ENCODE measurements around the gene MLIP. TPM values are rescaled to one million over a fixed set of nuclear protein-coding genes. Genes with fewer than 3 reads are reported as not detected.

MLIP gene
- total and polyA plus RNA-seq, 2 donors, result 0.19 to 1.1 TPM

DNA sequence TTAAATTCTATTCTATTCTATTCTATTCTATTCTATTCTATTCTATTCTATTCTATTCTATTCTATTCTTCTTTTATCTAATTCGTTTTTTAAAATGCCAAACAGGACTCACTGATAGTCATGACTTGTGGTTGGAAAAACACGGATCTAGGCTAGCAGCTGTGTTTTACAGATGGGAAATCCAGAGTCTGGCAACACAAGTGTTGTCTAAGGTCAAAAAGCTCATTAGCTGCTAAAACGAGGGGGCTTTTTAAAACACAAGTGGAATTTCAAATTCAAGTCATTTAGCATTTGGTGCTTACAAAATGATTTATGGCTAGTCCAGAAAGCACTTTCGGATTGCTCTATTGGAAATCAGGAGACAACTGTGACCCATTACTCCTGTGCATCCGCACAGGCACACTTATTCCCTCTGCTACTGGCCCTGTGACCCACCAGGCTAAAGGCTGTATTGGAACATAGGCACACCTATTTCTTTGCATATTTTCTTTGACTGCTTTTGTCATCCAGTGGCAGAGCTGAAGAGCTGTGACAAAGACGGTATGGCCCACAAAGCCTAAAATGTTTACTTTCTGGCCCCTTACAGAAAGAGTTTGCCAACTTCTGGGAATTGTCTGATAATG lies 17.8 kb upstream of the MLIP start:
- no peaks in the 10 kb centered on the region for H3K36me3 ChIP-seq (ENCODE audit: control insufficient read depth in 2 of 2, insufficient read depth in 2 of 2, low read length in 1 of 2)
- no peaks in the 10 kb centered on the region for H3K9me3 ChIP-seq (ENCODE audit: control insufficient read depth in 2 of 2, insufficient read depth in 1 of 2, low read length in 1 of 2)
- WGBS, result 92% methylated on average over 6 of the region's 6 CpGs
- H3K4me3 ChIP-seq (ENCODE audit: low read length in 2 of 2), result no peak overlapping the region
- no peak for DNase-seq (ENCODE audit: low read depth in 6 of 9, low spot score in 9 of 9)
- no peaks in the 10 kb centered on the region for H3K4me1 ChIP-seq (ENCODE audit: control insufficient read depth in 2 of 2, insufficient read depth in 2 of 2, low read length in 2 of 2)
- H3K27me3 ChIP-seq (ENCODE audit: control insufficient read depth in 2 of 2, insufficient read depth in 1 of 2, low read length in 1 of 2), result no peaks in the 10 kb centered on the region
- no peak overlapping the region for H3K27ac ChIP-seq (ENCODE audit: low read depth in 1 of 2, low read length in 1 of 2)

DNA sequence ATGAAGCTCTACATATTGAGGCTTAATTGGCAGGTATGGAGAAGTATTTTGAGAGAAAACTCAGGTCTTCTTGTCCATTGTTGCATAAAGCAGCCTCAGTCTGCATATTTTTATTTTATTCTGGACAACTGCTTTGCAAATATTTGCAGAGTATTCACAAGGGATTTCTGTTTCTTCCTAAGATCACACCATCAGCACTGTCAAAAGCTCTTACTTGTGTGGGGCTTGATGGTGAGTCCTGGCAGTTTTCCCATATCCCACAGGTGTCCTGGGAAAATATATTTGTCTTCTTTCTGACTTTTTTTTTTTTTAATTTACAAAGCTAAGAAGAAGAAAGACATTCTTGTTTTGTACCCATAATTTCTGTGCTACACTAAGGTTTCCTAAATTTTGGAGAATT lies 16.9 kb upstream of the MLIP start:
- no peaks in the 10 kb centered on the region for H3K4me1 ChIP-seq (ENCODE audit: control insufficient read depth in 2 of 2, insufficient read depth in 2 of 2, low read length in 2 of 2)
- H3K4me3 ChIP-seq (ENCODE audit: low read length in 2 of 2), result no peak overlapping the region
- no peak for DNase-seq (ENCODE audit: low read depth in 6 of 9, low spot score in 9 of 9)
- H3K36me3 ChIP-seq (ENCODE audit: control insufficient read depth in 2 of 2, insufficient read depth in 2 of 2, low read length in 1 of 2), result no peaks in the 10 kb centered on the region
- H3K27ac ChIP-seq (ENCODE audit: low read depth in 1 of 2, low read length in 1 of 2), result no peak overlapping the region
- H3K9me3 ChIP-seq (ENCODE audit: control insufficient read depth in 2 of 2, insufficient read depth in 1 of 2, low read length in 1 of 2), result no peaks in the 10 kb centered on the region
- no peaks in the 10 kb centered on the region for H3K27me3 ChIP-seq (ENCODE audit: control insufficient read depth in 2 of 2, insufficient read depth in 1 of 2, low read length in 1 of 2)

DNA sequence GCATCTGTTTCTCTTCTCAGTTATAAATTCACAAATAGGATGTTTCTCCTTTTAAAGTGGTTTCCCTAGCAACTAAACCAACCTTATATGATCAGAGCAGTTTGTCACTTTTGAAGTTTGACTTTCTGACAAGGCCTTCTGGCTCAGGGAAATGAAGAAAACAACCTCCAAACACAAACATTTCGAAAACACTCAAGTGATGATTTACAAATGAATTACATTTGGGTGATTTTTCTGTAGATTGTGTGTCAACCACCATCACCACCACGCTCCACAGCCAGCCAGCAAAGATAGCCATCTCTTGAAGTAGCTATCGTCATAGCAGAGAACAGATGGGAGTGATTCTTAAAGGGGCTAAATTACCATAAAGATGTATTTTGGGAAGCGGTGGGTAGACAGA lies 16.5 kb upstream of the MLIP start:
- WGBS, result 89% methylated on average over 4 of the region's 4 CpGs
- DNase-seq (ENCODE audit: low read depth in 6 of 9, low spot score in 9 of 9), result peak in 1 of 9 donors; percentile 41

DNA sequence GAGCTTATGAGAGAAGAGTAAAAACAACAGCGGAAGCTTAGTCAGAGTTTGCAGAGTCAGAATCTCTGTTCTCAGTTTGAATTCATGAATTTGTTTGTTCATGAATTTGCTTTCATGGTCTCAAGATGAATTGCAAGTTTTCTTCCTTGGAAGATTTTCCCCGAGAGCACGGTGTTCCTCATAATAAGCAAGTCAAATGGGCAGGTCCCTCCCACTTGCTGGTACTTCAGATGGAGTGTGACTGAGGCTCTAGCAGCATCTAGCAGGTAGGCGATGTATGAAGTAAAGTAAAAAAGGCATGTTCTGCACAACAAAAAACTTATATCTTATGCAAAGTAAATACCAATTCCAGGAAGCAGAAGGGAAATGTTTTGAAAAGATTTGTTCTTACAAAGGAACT lies 15.5 kb upstream of the MLIP start:
- H3K9me3 ChIP-seq (ENCODE audit: control insufficient read depth in 2 of 2, insufficient read depth in 1 of 2, low read length in 1 of 2), result no peaks in the 10 kb centered on the region
- no peak overlapping the region for H3K4me3 ChIP-seq (ENCODE audit: low read length in 2 of 2)
- H3K27me3 ChIP-seq (ENCODE audit: control insufficient read depth in 2 of 2, insufficient read depth in 1 of 2, low read length in 1 of 2), result no peaks in the 10 kb centered on the region
- no peak overlapping the region for H3K27ac ChIP-seq (ENCODE audit: low read depth in 1 of 2, low read length in 1 of 2)
- DNase-seq (ENCODE audit: low read depth in 6 of 9, low spot score in 9 of 9), result no peak
- no peaks in the 10 kb centered on the region for H3K4me1 ChIP-seq (ENCODE audit: control insufficient read depth in 2 of 2, insufficient read depth in 2 of 2, low read length in 2 of 2)
- 97% methylated on average over 4 of the region's 4 CpGs for WGBS
- H3K36me3 ChIP-seq (ENCODE audit: control insufficient read depth in 2 of 2, insufficient read depth in 2 of 2, low read length in 1 of 2), result no peaks in the 10 kb centered on the region

More for the DNA sequence above, 16.5 kb upstream of the MLIP start:
- Histone ChIP-seq H3K4me3 (ENCODE audit: low read length in 2 of 2) (no peak overlapping the region), H3K4me1 (ENCODE audit: control insufficient read depth in 2 of 2, insufficient read depth in 2 of 2, low read length in 2 of 2) (no peaks in the 10 kb centered on the region), H3K36me3 (ENCODE audit: control insufficient read depth in 2 of 2, insufficient read depth in 2 of 2, low read length in 1 of 2) (no peaks in the 10 kb centered on the region), H3K27ac (ENCODE audit: low read depth in 1 of 2, low read length in 1 of 2) (no peak overlapping the region), H3K27me3 (ENCODE audit: control insufficient read depth in 2 of 2, insufficient read depth in 1 of 2, low read length in 1 of 2) (no peaks in the 10 kb centered on the region), H3K9me3 (ENCODE audit: control insufficient read depth in 2 of 2, insufficient read depth in 1 of 2, low read length in 1 of 2) (no peaks in the 10 kb centered on the region)

DNA sequence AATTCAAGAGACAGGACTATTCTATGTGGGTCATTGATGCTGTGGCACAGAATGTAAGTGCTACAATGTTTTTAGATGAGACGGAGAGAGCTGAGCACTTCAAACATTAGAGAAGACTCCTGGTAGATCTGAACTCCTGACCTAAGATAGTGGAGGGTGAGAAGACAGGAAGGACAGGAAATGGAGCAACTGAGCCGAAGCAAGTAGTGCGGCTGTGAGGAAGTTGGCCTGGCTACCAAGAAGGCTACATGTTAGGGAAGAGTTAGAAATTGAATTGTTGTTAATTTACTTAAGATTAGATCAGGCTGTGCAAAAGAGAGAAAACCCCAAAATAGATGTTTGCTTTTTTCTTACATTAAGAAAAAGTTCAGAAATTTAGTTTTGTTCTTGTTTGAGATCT lies 14.4 kb upstream of the MLIP start:
- no peaks in the 10 kb centered on the region for H3K4me1 ChIP-seq (ENCODE audit: control insufficient read depth in 2 of 2, insufficient read depth in 2 of 2, low read length in 2 of 2)
- DNase-seq (ENCODE audit: low read depth in 6 of 9, low spot score in 9 of 9), result no peak
- no peak overlapping the region for H3K27ac ChIP-seq (ENCODE audit: low read depth in 1 of 2, low read length in 1 of 2)
- H3K36me3 ChIP-seq (ENCODE audit: control insufficient read depth in 2 of 2, insufficient read depth in 2 of 2, low read length in 1 of 2), result no peaks in the 10 kb centered on the region
- no peaks in the 10 kb centered on the region for H3K27me3 ChIP-seq (ENCODE audit: control insufficient read depth in 2 of 2, insufficient read depth in 1 of 2, low read length in 1 of 2)
- H3K9me3 ChIP-seq (ENCODE audit: control insufficient read depth in 2 of 2, insufficient read depth in 1 of 2, low read length in 1 of 2), result no peaks in the 10 kb centered on the region
- no peak overlapping the region for H3K4me3 ChIP-seq (ENCODE audit: low read length in 2 of 2)
- 96% methylated on average over 3 of the region's 3 CpGs for WGBS

DNA sequence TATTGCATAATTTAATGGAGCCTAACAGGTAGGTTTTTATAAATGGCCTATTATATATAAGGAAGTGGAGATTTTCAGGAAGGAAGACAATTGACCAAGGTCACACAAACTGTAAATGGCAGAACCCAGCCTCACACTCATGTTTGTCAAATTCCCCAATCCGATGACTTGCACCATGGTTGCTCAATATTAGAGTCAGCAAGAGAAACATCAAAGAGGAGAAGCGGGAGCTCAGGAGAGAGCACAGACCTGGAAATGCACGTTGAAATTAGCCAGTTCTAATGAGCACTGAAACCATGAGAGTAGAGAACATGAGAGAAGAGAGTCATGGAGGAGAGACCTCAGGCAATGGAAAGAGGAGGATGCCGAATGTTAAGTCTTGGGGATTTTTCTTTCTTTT lies 13.5 kb upstream of the MLIP start:
- Histone ChIP-seq H3K4me1 (ENCODE audit: control insufficient read depth in 2 of 2, insufficient read depth in 2 of 2, low read length in 2 of 2) (no peaks in the 10 kb centered on the region), H3K9me3 (ENCODE audit: control insufficient read depth in 2 of 2, insufficient read depth in 1 of 2, low read length in 1 of 2) (no peaks in the 10 kb centered on the region), H3K27ac (ENCODE audit: low read depth in 1 of 2, low read length in 1 of 2) (no peak overlapping the region), H3K36me3 (ENCODE audit: control insufficient read depth in 2 of 2, insufficient read depth in 2 of 2, low read length in 1 of 2) (no peaks in the 10 kb centered on the region), H3K4me3 (ENCODE audit: low read length in 2 of 2) (no peak overlapping the region), H3K27me3 (ENCODE audit: control insufficient read depth in 2 of 2, insufficient read depth in 1 of 2, low read length in 1 of 2) (no peaks in the 10 kb centered on the region)
- WGBS, result 84% methylated on average over 4 of the region's 4 CpGs
- no peak for DNase-seq (ENCODE audit: low read depth in 6 of 9, low spot score in 9 of 9)

DNA sequence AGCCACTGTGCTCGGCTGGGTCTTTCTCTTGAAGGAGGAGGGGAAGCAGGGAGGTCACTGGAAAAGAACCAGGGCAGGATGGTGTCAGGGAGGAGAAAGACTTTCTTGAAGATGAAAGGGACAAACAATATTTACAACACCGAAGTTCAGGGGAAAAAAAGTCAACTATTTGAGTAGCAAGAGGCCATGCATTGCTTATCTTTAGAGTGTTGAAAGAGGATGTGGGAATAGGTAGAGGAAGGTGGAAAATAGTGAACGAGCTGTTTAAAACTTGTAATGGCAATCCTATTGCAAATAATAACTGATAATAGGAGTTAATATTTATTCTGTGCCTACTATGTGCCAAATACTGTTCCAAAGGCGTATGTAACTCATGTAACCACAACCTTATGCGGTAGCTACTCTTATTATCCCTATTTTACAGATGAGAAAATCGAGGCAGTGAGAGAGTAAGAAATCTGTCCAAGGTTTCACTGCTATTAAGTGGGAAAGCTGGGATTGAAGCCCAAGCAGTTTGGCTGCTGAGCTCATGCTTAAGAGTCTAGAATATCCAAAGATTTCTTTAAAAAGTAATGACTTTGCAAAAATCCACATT lies 12.7 kb upstream of the MLIP start:
- H3K36me3 ChIP-seq (ENCODE audit: control insufficient read depth in 2 of 2, insufficient read depth in 2 of 2, low read length in 1 of 2), result no peaks in the 10 kb centered on the region
- no peaks in the 10 kb centered on the region for H3K4me1 ChIP-seq (ENCODE audit: control insufficient read depth in 2 of 2, insufficient read depth in 2 of 2, low read length in 2 of 2)
- 88% methylated on average over 6 of the region's 6 CpGs for WGBS
- H3K9me3 ChIP-seq (ENCODE audit: control insufficient read depth in 2 of 2, insufficient read depth in 1 of 2, low read length in 1 of 2), result no peaks in the 10 kb centered on the region
- no peak overlapping the region for H3K4me3 ChIP-seq (ENCODE audit: low read length in 2 of 2)
- no peak for DNase-seq (ENCODE audit: low read depth in 6 of 9, low spot score in 9 of 9)
- no peak overlapping the region for H3K27ac ChIP-seq (ENCODE audit: low read depth in 1 of 2, low read length in 1 of 2)
- H3K27me3 ChIP-seq (ENCODE audit: control insufficient read depth in 2 of 2, insufficient read depth in 1 of 2, low read length in 1 of 2), result no peaks in the 10 kb centered on the region

DNA sequence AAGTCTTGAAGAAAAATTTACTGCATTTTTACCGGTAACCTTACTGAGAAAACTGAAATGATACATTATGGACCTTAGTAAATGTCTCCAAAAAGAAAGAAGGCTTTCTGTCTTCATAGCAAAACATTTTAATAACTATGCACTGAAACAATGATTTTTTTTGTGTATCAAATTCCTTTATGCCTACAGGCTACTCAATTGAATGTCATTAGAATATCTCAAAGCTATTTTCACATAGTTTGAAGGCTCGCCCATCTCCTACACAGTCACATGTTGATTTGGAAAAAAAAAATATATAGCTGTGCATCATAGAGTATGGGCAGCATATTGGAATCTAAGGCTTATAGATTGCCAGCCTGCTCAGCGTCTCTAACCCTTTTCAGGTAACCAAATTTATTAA lies 12.0 kb upstream of the MLIP start:
- H3K27me3 ChIP-seq (ENCODE audit: control insufficient read depth in 2 of 2, insufficient read depth in 1 of 2, low read length in 1 of 2), result no peaks in the 10 kb centered on the region
- WGBS, result 98% methylated on average over 3 of the region's 3 CpGs

DNA sequence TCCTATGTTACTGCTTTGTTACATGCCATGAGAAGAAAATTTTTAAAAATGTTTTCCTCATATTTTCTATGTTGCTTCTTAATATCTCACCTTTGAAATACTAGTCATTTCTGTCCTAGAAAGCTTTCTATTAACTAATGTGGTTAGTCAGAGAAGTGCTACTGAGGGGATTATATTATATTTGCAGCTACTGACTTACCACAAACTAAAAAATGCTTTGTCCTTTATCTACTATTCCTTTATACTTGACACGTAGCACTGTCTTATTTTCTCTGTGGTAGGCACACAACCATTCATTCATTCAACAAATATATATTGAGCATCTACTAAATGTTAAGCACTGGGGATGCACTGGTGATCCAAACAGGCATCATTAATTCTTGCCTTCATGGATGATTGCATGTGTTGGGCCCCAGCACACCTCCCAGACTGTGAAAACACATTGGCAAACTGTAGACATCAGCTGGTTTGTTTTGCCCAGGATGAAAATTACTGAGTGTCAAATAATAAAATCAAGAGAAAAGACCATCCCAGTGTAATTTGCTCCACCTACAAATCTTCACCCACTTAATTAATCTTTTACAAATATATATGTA lies 10.7 kb upstream of the MLIP start:
- DNase-seq (ENCODE audit: low read depth in 6 of 9, low spot score in 9 of 9), result no peak
- Histone ChIP-seq H3K27me3 (ENCODE audit: control insufficient read depth in 2 of 2, insufficient read depth in 1 of 2, low read length in 1 of 2) (no peaks in the 10 kb centered on the region), H3K36me3 (ENCODE audit: control insufficient read depth in 2 of 2, insufficient read depth in 2 of 2, low read length in 1 of 2) (no peaks in the 10 kb centered on the region), H3K27ac (ENCODE audit: low read depth in 1 of 2, low read length in 1 of 2) (no peak overlapping the region), H3K9me3 (ENCODE audit: control insufficient read depth in 2 of 2, insufficient read depth in 1 of 2, low read length in 1 of 2) (no peaks in the 10 kb centered on the region), H3K4me1 (ENCODE audit: control insufficient read depth in 2 of 2, insufficient read depth in 2 of 2, low read length in 2 of 2) (no peaks in the 10 kb centered on the region), H3K4me3 (ENCODE audit: low read length in 2 of 2) (no peak overlapping the region)
- 92% methylated on average over 1 of the region's 1 CpG for WGBS

More for the DNA sequence above, 12.0 kb upstream of the MLIP start:
- DNase-seq (ENCODE audit: low read depth in 6 of 9, low spot score in 9 of 9), result no peak
- Histone ChIP-seq H3K4me3 (ENCODE audit: low read length in 2 of 2) (no peak overlapping the region), H3K27ac (ENCODE audit: low read depth in 1 of 2, low read length in 1 of 2) (no peak overlapping the region), H3K36me3 (ENCODE audit: control insufficient read depth in 2 of 2, insufficient read depth in 2 of 2, low read length in 1 of 2) (no peaks in the 10 kb centered on the region), H3K9me3 (ENCODE audit: control insufficient read depth in 2 of 2, insufficient read depth in 1 of 2, low read length in 1 of 2) (no peaks in the 10 kb centered on the region), H3K4me1 (ENCODE audit: control insufficient read depth in 2 of 2, insufficient read depth in 2 of 2, low read length in 2 of 2) (no peaks in the 10 kb centered on the region)
